ENCODE measurements around the gene CMPK1. TPM values are rescaled to one million over a fixed set of nuclear protein-coding genes. Genes with fewer than 3 reads are reported as not detected.
"Not testable (repeated sequence)": the region's sequence is repeated elsewhere in the genome, so short reads cannot be mapped to it uniquely, and the experiment has no call there.

Gene CMPK1, protein sequence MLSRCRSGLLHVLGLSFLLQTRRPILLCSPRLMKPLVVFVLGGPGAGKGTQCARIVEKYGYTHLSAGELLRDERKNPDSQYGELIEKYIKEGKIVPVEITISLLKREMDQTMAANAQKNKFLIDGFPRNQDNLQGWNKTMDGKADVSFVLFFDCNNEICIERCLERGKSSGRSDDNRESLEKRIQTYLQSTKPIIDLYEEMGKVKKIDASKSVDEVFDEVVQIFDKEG
- total RNA-seq (65.1 and 66.8 TPM in 2 replicates), polyA plus RNA-seq (63.7 and 87.4 TPM in 2 replicates), polyA minus RNA-seq (ENCODE audit: low replicate concordance) (1.0 and 2.9 TPM in 2 replicates)
- polyA plus RNA-seq (2012) = 62.9 and 82.8 TPM in 2 replicates

DNA sequence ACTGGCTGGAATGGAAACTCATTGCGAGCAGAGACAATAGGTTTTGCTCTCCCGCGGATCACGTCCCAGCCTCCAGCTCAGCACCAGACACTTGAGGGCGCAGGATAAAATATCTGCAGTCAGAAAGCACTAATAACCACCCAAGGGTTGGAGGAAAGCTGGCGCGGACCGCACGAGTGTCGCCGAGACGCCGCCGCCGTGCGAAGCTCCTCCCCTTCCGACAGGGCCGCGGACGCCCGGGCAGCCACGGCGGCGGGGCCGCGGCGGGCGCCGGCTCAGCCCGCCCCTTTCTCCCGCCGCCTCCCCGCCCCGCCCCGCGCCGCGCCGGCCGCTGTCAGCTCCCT lies at the start of gene CMPK1:
Gene CMPK1, plus strand, starts transcription at position 213 of the 344 bp plus-strand sequence. CDS start 156 bp downstream, outside the sequence.
- peak within 1 kb of the TSS; percentile 98 for H3K4me2 ChIP-seq (ENCODE audit: extremely low read depth, insufficient read depth, low read length)
- H3K4me1 ChIP-seq (ENCODE audit: control insufficient read depth, extremely low read depth, insufficient read depth, low read length) = no peaks in the 10 kb centered on the region
- H3K36me3 ChIP-seq (ENCODE audit: control insufficient read depth, insufficient read depth, low read length) = no peaks in the 10 kb centered on the region
- H3K79me2 ChIP-seq (ENCODE audit: control insufficient read depth, insufficient read depth, low read length) = peaks cover 32% of the 10 kb centered on the region
- DNase-seq (ENCODE audit: low read depth in 2 of 2) = peak; percentile 84 to 85
- no peaks in the 10 kb centered on the region for H4K20me1 ChIP-seq (ENCODE audit: control insufficient read depth, extremely low read depth, insufficient read depth, low read length)
- no peaks in the 10 kb centered on the region for H3K9me3 ChIP-seq (ENCODE audit: control insufficient read depth, insufficient read depth, low read depth, low read length)
- no peaks in the 10 kb centered on the region for H3K27me3 ChIP-seq (ENCODE audit: control insufficient read depth, insufficient read depth, low read length)
- H3K27ac ChIP-seq (ENCODE audit: insufficient read depth, low read length) = peak within 1 kb of the TSS; percentile 85
- peak within 1 kb of the TSS; percentile 79 for H2AFZ ChIP-seq (ENCODE audit: low read length)
- TF ChIP-seq, protein P1, sequence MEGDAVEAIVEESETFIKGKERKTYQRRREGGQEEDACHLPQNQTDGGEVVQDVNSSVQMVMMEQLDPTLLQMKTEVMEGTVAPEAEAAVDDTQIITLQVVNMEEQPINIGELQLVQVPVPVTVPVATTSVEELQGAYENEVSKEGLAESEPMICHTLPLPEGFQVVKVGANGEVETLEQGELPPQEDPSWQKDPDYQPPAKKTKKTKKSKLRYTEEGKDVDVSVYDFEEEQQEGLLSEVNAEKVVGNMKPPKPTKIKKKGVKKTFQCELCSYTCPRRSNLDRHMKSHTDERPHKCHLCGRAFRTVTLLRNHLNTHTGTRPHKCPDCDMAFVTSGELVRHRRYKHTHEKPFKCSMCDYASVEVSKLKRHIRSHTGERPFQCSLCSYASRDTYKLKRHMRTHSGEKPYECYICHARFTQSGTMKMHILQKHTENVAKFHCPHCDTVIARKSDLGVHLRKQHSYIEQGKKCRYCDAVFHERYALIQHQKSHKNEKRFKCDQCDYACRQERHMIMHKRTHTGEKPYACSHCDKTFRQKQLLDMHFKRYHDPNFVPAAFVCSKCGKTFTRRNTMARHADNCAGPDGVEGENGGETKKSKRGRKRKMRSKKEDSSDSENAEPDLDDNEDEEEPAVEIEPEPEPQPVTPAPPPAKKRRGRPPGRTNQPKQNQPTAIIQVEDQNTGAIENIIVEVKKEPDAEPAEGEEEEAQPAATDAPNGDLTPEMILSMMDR (conservative IDR thresholded peaks at IDR 0.05 in 1 of 2, IDR thresholded peaks at IDR 0.05 in 1 of 2; ENCODE audit: low read depth in 1 of 2, low read length in 2 of 2) = peak in 1 of 2 donors; percentile 25
- no peak for TF ChIP-seq EZH2 (IDR thresholded peaks at IDR 0.05; ENCODE audit: low read length, missing control alignments)
- peak within 1 kb of the TSS; percentile 53 to 96 (median 77) for H3K4me3 ChIP-seq (replicated peaks in 1 of 4; ENCODE audit: control extremely low read depth in 1 of 4, insufficient read depth in 1 of 4, low read depth in 3 of 4, low read length in 4 of 4)
- peak within 1 kb of the TSS; percentile 93 for H3K9ac ChIP-seq (ENCODE audit: insufficient read depth, low read length)

DNA sequence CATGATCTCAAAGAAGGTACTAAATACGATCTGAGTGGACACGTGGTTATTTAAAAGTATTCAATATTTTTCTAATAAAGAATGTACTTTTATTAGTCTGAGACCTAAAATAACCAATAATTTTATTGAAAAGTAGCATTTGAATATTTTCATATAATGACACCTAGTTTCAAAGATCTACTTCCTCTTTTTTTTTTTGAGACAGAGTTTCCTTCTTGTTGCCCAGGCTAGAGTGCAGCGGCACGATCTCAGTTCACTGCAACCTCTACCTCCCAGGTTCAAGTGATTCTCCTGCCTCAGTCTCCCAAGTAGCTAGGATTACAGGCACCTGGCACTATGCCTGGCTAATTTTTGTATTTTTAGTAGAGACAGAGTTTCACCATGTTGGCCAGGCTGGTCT lies 45.5 kb upstream of the CMPK1 start:
- H4K20me1 ChIP-seq (ENCODE audit: control insufficient read depth, extremely low read depth, insufficient read depth, low read length); DNase-seq (ENCODE audit: low read depth in 2 of 2); H3K9me3 ChIP-seq (ENCODE audit: control insufficient read depth, insufficient read depth, low read depth, low read length); H3K79me2 ChIP-seq (ENCODE audit: control insufficient read depth, insufficient read depth, low read length); H3K27me3 ChIP-seq (ENCODE audit: control insufficient read depth, insufficient read depth, low read length); H3K4me3 ChIP-seq (replicated peaks in 1 of 4; ENCODE audit: control extremely low read depth in 1 of 4, insufficient read depth in 1 of 4, low read depth in 3 of 4, low read length in 4 of 4); H3K4me1 ChIP-seq (ENCODE audit: control insufficient read depth, extremely low read depth, insufficient read depth, low read length); H3K9ac ChIP-seq (ENCODE audit: insufficient read depth, low read length); H3K27ac ChIP-seq (ENCODE audit: insufficient read depth, low read length); H2AFZ ChIP-seq (ENCODE audit: low read length); H3K36me3 ChIP-seq (ENCODE audit: control insufficient read depth, insufficient read depth, low read length); H3K4me2 ChIP-seq (ENCODE audit: extremely low read depth, insufficient read depth, low read length): not testable (repeated sequence)

DNA sequence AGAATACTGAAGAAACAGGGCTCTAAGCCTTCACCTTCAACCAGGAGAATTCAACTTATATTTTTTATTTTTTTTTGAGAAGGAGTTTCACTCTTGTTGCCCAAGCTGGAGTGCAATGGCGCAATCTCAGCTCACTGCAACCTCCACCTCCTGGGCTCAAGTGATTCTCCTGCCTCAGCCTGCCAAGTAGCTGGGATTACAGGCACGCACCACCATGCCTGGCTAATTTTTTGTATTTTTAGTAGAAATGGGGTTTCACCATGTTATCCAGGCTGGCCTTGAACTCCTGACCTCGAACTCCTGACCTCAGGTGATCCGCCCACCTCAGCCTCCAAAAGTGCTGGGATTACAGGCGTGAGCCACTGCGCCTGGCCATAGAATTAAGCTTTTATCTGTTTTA lies 38.7 kb upstream of the CMPK1 start:
- not testable (repeated sequence) for H4K20me1 ChIP-seq (ENCODE audit: control insufficient read depth, extremely low read depth, insufficient read depth, low read length); H3K9me3 ChIP-seq (ENCODE audit: control insufficient read depth, insufficient read depth, low read depth, low read length); H3K4me2 ChIP-seq (ENCODE audit: extremely low read depth, insufficient read depth, low read length); H3K27ac ChIP-seq (ENCODE audit: insufficient read depth, low read length); H3K9ac ChIP-seq (ENCODE audit: insufficient read depth, low read length); H3K4me3 ChIP-seq (replicated peaks in 1 of 4; ENCODE audit: control extremely low read depth in 1 of 4, insufficient read depth in 1 of 4, low read depth in 3 of 4, low read length in 4 of 4); DNase-seq (ENCODE audit: low read depth in 2 of 2); H3K79me2 ChIP-seq (ENCODE audit: control insufficient read depth, insufficient read depth, low read length); H2AFZ ChIP-seq (ENCODE audit: low read length); H3K36me3 ChIP-seq (ENCODE audit: control insufficient read depth, insufficient read depth, low read length); H3K27me3 ChIP-seq (ENCODE audit: control insufficient read depth, insufficient read depth, low read length); H3K4me1 ChIP-seq (ENCODE audit: control insufficient read depth, extremely low read depth, insufficient read depth, low read length)

DNA sequence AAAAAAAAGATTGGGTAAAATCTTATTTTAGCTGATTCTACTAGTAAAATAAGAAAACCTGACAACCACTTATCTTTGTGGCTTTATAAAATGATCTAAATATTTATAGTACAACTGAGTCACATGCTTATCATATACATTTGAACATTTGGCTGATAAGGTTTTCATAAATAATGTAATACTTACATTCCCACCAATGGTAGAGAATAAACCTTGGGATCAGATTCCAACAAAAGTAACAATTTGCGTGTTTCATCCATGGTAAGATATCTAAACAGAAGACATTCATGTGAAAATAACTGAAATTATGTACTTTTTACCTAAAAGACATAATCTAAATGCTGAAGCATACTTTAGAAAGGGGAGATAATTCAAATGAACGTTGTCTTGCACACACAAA lies 38.0 kb upstream of the CMPK1 start:
- H3K79me2 ChIP-seq (ENCODE audit: control insufficient read depth, insufficient read depth, low read length) = no peaks in the 10 kb centered on the region
- no peak for DNase-seq (ENCODE audit: low read depth in 2 of 2)
- H2AFZ ChIP-seq (ENCODE audit: low read length) = no peak overlapping the region
- no peak overlapping the region for H3K4me2 ChIP-seq (ENCODE audit: extremely low read depth, insufficient read depth, low read length)
- peaks cover 3% of the 10 kb centered on the region for H3K36me3 ChIP-seq (ENCODE audit: control insufficient read depth, insufficient read depth, low read length)
- H3K27me3 ChIP-seq (ENCODE audit: control insufficient read depth, insufficient read depth, low read length) = no peaks in the 10 kb centered on the region
- no peak overlapping the region for H3K4me3 ChIP-seq (replicated peaks in 1 of 4; ENCODE audit: control extremely low read depth in 1 of 4, insufficient read depth in 1 of 4, low read depth in 3 of 4, low read length in 4 of 4)
- no peaks in the 10 kb centered on the region for H3K4me1 ChIP-seq (ENCODE audit: control insufficient read depth, extremely low read depth, insufficient read depth, low read length)
- no peak overlapping the region for H3K9ac ChIP-seq (ENCODE audit: insufficient read depth, low read length)
- no peak for TF ChIP-seq EZH2 (IDR thresholded peaks at IDR 0.05; ENCODE audit: low read length, missing control alignments)
- TF ChIP-seq, protein P1 (conservative IDR thresholded peaks at IDR 0.05 in 1 of 2, IDR thresholded peaks at IDR 0.05 in 1 of 2; ENCODE audit: low read depth in 1 of 2, low read length in 2 of 2) = no peak
- no peaks in the 10 kb centered on the region for H3K9me3 ChIP-seq (ENCODE audit: control insufficient read depth, insufficient read depth, low read depth, low read length)
- H3K27ac ChIP-seq (ENCODE audit: insufficient read depth, low read length) = no peak overlapping the region
- H4K20me1 ChIP-seq (ENCODE audit: control insufficient read depth, extremely low read depth, insufficient read depth, low read length) = no peaks in the 10 kb centered on the region
